GM23338 (cell line): Measurements from ENCODE around the gene PASK. TPM values are rescaled to one million over a fixed set of nuclear protein-coding genes. Genes with fewer than 3 reads are reported as not detected.

ENCODE experiments used
- ATAC-seq: fragments of 200-7000 bp; cut with Tn5 transposase; 3 replicates; pipeline ENCODE4 v1.9.1; 2020
- DNase-seq: peaks from one replicate; pipeline ENCODE4 v3.0.0-alpha.2; 2015; ENCODE audit warnings: low spot score
- H2AFZ ChIP-seq: fragments of 200-600 bp; sonication (generic); 2 replicates; pipeline ENCODE4 v1.8.0; 2016; ENCODE audit warnings: antibody characterized with exemption, mild to moderate bottlenecking, moderate library complexity
- H3F3A ChIP-seq: fragments of 200-600 bp; sonication (generic); replicated peaks from 2 replicates; pipeline ENCODE4 v1.8.0; 2017; ENCODE audit warnings: antibody characterized with exemption, mixed run types, low read depth
- H3K27ac ChIP-seq: fragments of 200-600 bp; sonication (generic); 2 replicates; pipeline ENCODE4 v1.6.1; 2016; ENCODE audit warnings: low read depth
- H3K27me3 ChIP-seq: fragments of 200-600 bp; sonication (generic); 2 replicates; pipeline ENCODE4 v1.8.0; 2016; ENCODE audit warnings: mild to moderate bottlenecking, mixed run types, moderate library complexity; ENCODE audit not compliant: insufficient read depth
- H3K36me3 ChIP-seq: fragments of 200-600 bp; sonication (generic); 2 replicates; pipeline ENCODE4 v1.8.0; 2016; ENCODE audit warnings: mild to moderate bottlenecking; ENCODE audit not compliant: insufficient read depth
- H3K4me1 ChIP-seq: fragments of 200-600 bp; sonication (generic); 2 replicates; pipeline ENCODE4 v1.8.0; 2016; ENCODE audit warnings: mild to moderate bottlenecking, moderate library complexity; ENCODE audit not compliant: insufficient read depth
- H3K4me2 ChIP-seq: fragments of 200-600 bp; sonication (generic); 2 replicates; pipeline ENCODE4 v1.7.1; 2017; ENCODE audit warnings: mixed run types
- H3K4me3 ChIP-seq: fragments of 200-600 bp; sonication (generic); 2 replicates; pipeline ENCODE4 v1.6.1; 2016; ENCODE audit warnings: mixed run types
- H3K79me2 ChIP-seq: fragments of 200-600 bp; sonication (generic); replicated peaks from 2 replicates; pipeline ENCODE4 v1.8.0; 2017; ENCODE audit warnings: mild to moderate bottlenecking; ENCODE audit not compliant: insufficient read depth
- H3K9me2 ChIP-seq: fragments of 200-600 bp; sonication (generic); 2 replicates; pipeline ENCODE4 v1.8.0; 2017; ENCODE audit not compliant: insufficient read depth
- H4K20me1 ChIP-seq: fragments of 200-600 bp; sonication (generic); replicated peaks from 2 replicates; pipeline ENCODE4 v1.8.0; 2017; ENCODE audit warnings: mild to moderate bottlenecking; ENCODE audit not compliant: insufficient read depth
- H3K27ac Mint-ChIP-seq: 2 replicates; pipeline ENCODE4 v1.8.0; 2020; ENCODE audit warnings: inconsistent platforms, mild to moderate bottlenecking, moderate library complexity, mixed read lengths
- H3K27me3 Mint-ChIP-seq: 3 replicates; pipeline ENCODE4 v1.8.0; 2022; ENCODE audit warnings: low read depth, mild to moderate bottlenecking, moderate library complexity, mixed read lengths, inconsistent platforms; ENCODE audit not compliant: insufficient read depth, poor library complexity
- H3K36me3 Mint-ChIP-seq: 3 replicates; pipeline ENCODE4 v1.8.0; 2021; ENCODE audit warnings: low read depth, mild to moderate bottlenecking, inconsistent platforms, moderate library complexity, mixed read lengths
- H3K4me1 Mint-ChIP-seq: 3 replicates; pipeline ENCODE4 v1.8.0; 2020; ENCODE audit warnings: mild to moderate bottlenecking, inconsistent platforms, mixed read lengths
- H3K4me3 Mint-ChIP-seq: 3 replicates; pipeline ENCODE4 v1.8.0; 2021; ENCODE audit warnings: moderate library complexity, mild to moderate bottlenecking, inconsistent platforms, mixed read lengths
- H3K9me3 Mint-ChIP-seq: 3 replicates; pipeline ENCODE4 v1.8.0; 2020; ENCODE audit warnings: moderate library complexity, mild to moderate bottlenecking, inconsistent platforms, mixed read lengths
- CREB1 ChIP-seq: fragments of 250-450 bp; sonication (Bioruptor Pico); IDR thresholded peaks from 2 replicates; pipeline ENCODE4 v1.5.0; 2020; ENCODE audit warnings: low read depth, mild to moderate bottlenecking, moderate library complexity
- EZH2 ChIP-seq: fragments of 200-600 bp; sonication (generic); IDR thresholded peaks from one replicate; pipeline ENCODE4 v1.8.0; 2017; ENCODE audit warnings: antibody characterized with exemption, mild to moderate bottlenecking, low read depth; ENCODE audit not compliant: unreplicated experiment
- EZH2phosphoT487 ChIP-seq: fragments of 200-600 bp; sonication (generic); IDR thresholded peaks from one replicate; pipeline ENCODE4 v1.8.1; 2018; ENCODE audit warnings: antibody characterized with exemption; ENCODE audit not compliant: unreplicated experiment
- JUNB ChIP-seq: IDR thresholded peaks from one replicate; pipeline ENCODE4 v1.6.1; 2016; ENCODE audit warnings: antibody characterized with exemption; ENCODE audit not compliant: unreplicated experiment
- NANOG ChIP-seq: IDR thresholded peaks from 2 replicates; pipeline ENCODE4 v1.6.1; 2016; ENCODE audit warnings: antibody characterized with exemption, borderline replicate concordance
- POLR2AphosphoS5 ChIP-seq: IDR thresholded peaks from 2 replicates; pipeline ENCODE4 v1.6.1; 2016; ENCODE audit warnings: antibody characterized with exemption, low read depth
- STAT1 ChIP-seq: IDR thresholded peaks from one replicate; pipeline ENCODE4 v1.6.1; 2016; ENCODE audit warnings: antibody characterized with exemption; ENCODE audit not compliant: unreplicated experiment
- ZNF114 ChIP-seq: fragments of 250-450 bp; sonication (Bioruptor Pico); IDR thresholded peaks from 2 replicates; pipeline ENCODE4 v1.5.0; 2020; ENCODE audit warnings: mild to moderate bottlenecking, moderate library complexity
- ZNF331 ChIP-seq: fragments of 250-450 bp; sonication (Bioruptor Pico); IDR thresholded peaks from 2 replicates; pipeline ENCODE4 v1.5.0; 2020; ENCODE audit warnings: low read depth, mild to moderate bottlenecking, moderate library complexity
- polyA plus RNA-seq: library from polyadenylated mRNA; unstranded; fragments of >200 nt; fragmentation: Nextera tagmentation; extraction: Ambion mirVana; gene quantifications from 2 replicates; pipeline ENCODE4 v1.2.1, GENCODE V29; 2016
- total RNA-seq: library from RNA; depleted of rRNA; stranded (reverse); fragments of >200 nt; shearing (Covaris generic); gene quantifications from 2 replicates; pipeline ENCODE4 v1.2.3, GENCODE V29; 2014
- TF ChIP-seq, protein P1 (sequence below): fragments of 250-450 bp; sonication (Bioruptor Pico); IDR thresholded peaks from 2 replicates; pipeline ENCODE4 v1.5.0; 2020; ENCODE audit warnings: mild to moderate bottlenecking, moderate library complexity
- TF ChIP-seq, protein P2 (sequence below): IDR thresholded peaks from 2 replicates; pipeline ENCODE4 v1.6.1; 2016; ENCODE audit warnings: antibody characterized with exemption
- TF ChIP-seq, protein P3 (sequence below), 2 experiments: fragments of 200-600 bp in 1 of 2; sonication (generic) in 1 of 2; conservative IDR thresholded peaks; 2 replicates each; pipeline versions ENCODE4 v1.5.1 to v1.6.1; 2016 to 2017; ENCODE audit warnings: antibody characterized with exemption in 2 of 2, low read depth in 2 of 2, mild to moderate bottlenecking in 2 of 2, moderate library complexity in 1 of 2
- TF ChIP-seq, protein P4 (sequence below): IDR thresholded peaks from one replicate; pipeline ENCODE4 v1.6.1; 2018; ENCODE audit warnings: antibody characterized with exemption; ENCODE audit not compliant: unreplicated experiment

PASK gene
- total and polyA plus RNA-seq, 2 experiments from 2014 or later = 12.5 to 38.4 TPM

DNA sequence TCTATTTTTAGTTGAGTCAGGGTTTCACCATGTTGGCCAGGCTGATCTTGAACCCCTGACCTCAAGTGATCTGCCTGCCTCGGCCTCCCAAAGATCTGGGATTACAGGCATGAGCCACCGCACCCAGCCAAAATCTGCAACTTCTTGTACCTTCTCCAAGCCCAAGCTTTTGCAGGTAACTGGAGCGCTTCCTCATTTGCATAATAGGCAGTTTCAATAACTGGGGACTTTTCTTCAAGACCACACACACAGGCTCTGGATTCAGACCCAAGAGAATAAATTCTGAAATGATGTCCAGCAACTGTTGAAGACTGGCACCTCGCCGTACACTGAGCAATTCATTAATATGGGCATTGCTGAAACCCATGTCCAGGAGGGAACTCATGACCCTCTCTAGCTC lies 50.0 kb downstream of the PASK start:
- Histone ChIP-seq H3K27ac (no peak overlapping the region), H3K4me1 (peaks cover 8% of the 10 kb centered on the region; the same call in 1 of the 2 replicates), H3F3A (peaks cover 7% of the 10 kb centered on the region; the same call in 1 of the 2 replicates), H3K9me2 (no peaks in the 10 kb centered on the region), H2AFZ (no peak overlapping the region), H4K20me1 (peaks cover 35% of the 10 kb centered on the region), H3K79me2 (peaks cover 55% of the 10 kb centered on the region), H3K36me3 (peaks cover 19% of the 10 kb centered on the region), H3K4me2 (no peak overlapping the region), H3K27me3 (no peaks in the 10 kb centered on the region), H3K4me3 (no peak overlapping the region)
- TF ChIP-seq ZNF114 (CRISPR knock-in tag) (no peak), EZH2phosphoT487 (no peak), ZNF331 (CRISPR knock-in tag) (no peak), NANOG (no peak), POLR2AphosphoS5 (no peak), CREB1 (no peak), EZH2 (no peak), JUNB (no peak), STAT1 (no peak)
- TF ChIP-seq, protein P1, sequence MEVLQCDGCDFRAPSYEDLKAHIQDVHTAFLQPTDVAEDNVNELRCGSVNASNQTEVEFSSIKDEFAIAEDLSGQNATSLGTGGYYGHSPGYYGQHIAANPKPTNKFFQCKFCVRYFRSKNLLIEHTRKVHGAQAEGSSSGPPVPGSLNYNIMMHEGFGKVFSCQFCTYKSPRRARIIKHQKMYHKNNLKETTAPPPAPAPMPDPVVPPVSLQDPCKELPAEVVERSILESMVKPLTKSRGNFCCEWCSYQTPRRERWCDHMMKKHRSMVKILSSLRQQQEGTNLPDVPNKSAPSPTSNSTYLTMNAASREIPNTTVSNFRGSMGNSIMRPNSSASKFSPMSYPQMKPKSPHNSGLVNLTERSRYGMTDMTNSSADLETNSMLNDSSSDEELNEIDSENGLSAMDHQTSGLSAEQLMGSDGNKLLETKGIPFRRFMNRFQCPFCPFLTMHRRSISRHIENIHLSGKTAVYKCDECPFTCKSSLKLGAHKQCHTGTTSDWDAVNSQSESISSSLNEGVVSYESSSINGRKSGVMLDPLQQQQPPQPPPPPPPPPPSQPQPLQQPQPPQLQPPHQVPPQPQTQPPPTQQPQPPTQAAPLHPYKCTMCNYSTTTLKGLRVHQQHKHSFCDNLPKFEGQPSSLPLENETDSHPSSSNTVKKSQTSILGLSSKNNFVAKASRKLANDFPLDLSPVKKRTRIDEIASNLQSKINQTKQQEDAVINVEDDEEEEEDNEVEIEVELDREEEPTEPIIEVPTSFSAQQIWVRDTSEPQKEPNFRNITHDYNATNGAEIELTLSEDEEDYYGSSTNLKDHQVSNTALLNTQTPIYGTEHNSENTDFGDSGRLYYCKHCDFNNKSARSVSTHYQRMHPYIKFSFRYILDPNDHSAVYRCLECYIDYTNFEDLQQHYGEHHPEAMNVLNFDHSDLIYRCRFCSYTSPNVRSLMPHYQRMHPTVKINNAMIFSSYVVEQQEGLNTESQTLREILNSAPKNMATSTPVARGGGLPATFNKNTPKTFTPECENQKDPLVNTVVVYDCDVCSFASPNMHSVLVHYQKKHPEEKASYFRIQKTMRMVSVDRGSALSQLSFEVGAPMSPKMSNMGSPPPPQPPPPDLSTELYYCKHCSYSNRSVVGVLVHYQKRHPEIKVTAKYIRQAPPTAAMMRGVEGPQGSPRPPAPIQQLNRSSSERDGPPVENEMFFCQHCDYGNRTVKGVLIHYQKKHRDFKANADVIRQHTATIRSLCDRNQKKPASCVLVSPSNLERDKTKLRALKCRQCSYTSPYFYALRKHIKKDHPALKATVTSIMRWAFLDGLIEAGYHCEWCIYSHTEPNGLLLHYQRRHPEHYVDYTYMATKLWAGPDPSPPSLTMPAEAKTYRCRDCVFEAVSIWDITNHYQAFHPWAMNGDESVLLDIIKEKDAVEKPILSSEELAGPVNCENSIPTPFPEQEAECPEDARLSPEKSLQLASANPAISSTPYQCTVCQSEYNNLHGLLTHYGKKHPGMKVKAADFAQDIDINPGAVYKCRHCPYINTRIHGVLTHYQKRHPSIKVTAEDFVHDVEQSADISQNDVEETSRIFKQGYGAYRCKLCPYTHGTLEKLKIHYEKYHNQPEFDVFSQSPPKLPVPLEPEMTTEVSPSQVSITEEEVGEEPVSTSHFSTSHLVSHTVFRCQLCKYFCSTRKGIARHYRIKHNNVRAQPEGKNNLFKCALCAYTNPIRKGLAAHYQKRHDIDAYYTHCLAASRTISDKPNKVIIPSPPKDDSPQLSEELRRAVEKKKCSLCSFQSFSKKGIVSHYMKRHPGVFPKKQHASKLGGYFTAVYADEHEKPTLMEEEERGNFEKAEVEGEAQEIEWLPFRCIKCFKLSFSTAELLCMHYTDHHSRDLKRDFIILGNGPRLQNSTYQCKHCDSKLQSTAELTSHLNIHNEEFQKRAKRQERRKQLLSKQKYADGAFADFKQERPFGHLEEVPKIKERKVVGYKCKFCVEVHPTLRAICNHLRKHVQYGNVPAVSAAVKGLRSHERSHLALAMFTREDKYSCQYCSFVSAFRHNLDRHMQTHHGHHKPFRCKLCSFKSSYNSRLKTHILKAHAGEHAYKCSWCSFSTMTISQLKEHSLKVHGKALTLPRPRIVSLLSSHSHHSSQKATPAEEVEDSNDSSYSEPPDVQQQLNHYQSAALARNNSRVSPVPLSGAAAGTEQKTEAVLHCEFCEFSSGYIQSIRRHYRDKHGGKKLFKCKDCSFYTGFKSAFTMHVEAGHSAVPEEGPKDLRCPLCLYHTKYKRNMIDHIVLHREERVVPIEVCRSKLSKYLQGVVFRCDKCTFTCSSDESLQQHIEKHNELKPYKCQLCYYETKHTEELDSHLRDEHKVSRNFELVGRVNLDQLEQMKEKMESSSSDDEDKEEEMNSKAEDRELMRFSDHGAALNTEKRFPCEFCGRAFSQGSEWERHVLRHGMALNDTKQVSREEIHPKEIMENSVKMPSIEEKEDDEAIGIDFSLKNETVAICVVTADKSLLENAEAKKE (CRISPR knock-in tag) = no peak
- TF ChIP-seq, protein P2, sequence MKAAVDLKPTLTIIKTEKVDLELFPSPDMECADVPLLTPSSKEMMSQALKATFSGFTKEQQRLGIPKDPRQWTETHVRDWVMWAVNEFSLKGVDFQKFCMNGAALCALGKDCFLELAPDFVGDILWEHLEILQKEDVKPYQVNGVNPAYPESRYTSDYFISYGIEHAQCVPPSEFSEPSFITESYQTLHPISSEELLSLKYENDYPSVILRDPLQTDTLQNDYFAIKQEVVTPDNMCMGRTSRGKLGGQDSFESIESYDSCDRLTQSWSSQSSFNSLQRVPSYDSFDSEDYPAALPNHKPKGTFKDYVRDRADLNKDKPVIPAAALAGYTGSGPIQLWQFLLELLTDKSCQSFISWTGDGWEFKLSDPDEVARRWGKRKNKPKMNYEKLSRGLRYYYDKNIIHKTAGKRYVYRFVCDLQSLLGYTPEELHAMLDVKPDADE = no peak
- TF ChIP-seq, protein P3, sequence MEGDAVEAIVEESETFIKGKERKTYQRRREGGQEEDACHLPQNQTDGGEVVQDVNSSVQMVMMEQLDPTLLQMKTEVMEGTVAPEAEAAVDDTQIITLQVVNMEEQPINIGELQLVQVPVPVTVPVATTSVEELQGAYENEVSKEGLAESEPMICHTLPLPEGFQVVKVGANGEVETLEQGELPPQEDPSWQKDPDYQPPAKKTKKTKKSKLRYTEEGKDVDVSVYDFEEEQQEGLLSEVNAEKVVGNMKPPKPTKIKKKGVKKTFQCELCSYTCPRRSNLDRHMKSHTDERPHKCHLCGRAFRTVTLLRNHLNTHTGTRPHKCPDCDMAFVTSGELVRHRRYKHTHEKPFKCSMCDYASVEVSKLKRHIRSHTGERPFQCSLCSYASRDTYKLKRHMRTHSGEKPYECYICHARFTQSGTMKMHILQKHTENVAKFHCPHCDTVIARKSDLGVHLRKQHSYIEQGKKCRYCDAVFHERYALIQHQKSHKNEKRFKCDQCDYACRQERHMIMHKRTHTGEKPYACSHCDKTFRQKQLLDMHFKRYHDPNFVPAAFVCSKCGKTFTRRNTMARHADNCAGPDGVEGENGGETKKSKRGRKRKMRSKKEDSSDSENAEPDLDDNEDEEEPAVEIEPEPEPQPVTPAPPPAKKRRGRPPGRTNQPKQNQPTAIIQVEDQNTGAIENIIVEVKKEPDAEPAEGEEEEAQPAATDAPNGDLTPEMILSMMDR (conservative IDR thresholded peaks at IDR 0.05; ENCODE audit: low read depth in 2 of 2) = no peak
- TF ChIP-seq, protein P4, sequence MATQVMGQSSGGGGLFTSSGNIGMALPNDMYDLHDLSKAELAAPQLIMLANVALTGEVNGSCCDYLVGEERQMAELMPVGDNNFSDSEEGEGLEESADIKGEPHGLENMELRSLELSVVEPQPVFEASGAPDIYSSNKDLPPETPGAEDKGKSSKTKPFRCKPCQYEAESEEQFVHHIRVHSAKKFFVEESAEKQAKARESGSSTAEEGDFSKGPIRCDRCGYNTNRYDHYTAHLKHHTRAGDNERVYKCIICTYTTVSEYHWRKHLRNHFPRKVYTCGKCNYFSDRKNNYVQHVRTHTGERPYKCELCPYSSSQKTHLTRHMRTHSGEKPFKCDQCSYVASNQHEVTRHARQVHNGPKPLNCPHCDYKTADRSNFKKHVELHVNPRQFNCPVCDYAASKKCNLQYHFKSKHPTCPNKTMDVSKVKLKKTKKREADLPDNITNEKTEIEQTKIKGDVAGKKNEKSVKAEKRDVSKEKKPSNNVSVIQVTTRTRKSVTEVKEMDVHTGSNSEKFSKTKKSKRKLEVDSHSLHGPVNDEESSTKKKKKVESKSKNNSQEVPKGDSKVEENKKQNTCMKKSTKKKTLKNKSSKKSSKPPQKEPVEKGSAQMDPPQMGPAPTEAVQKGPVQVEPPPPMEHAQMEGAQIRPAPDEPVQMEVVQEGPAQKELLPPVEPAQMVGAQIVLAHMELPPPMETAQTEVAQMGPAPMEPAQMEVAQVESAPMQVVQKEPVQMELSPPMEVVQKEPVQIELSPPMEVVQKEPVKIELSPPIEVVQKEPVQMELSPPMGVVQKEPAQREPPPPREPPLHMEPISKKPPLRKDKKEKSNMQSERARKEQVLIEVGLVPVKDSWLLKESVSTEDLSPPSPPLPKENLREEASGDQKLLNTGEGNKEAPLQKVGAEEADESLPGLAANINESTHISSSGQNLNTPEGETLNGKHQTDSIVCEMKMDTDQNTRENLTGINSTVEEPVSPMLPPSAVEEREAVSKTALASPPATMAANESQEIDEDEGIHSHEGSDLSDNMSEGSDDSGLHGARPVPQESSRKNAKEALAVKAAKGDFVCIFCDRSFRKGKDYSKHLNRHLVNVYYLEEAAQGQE = no peak
- Mint-ChIP-seq H3K36me3 (peaks cover 32% of the 10 kb centered on the region), H3K27ac (no peak overlapping the region), H3K4me3 (no peak overlapping the region), H3K9me3 (no peaks in the 10 kb centered on the region), H3K4me1 (peaks cover 13% of the 10 kb centered on the region), H3K27me3 (peaks cover 9% of the 10 kb centered on the region)
- DNase-seq (no peak), ATAC-seq (no peak)
